Measurements from ENCODE around the gene CAPN10. TPM values are rescaled to one million over a fixed set of nuclear protein-coding genes. Genes with fewer than 3 reads are reported as not detected.
A peak's percentile ranks its signal among the peaks of the same experiment; 100 is the strongest.

CAPN10 gene
- total RNA-seq, 1 donor, result 21.0 TPM

- Histone ChIP-seq H3K79me2 (ENCODE audit: insufficient read depth, low read length) (peaks cover 68% of the 10 kb centered on the region), H3K27me3 (ENCODE audit: insufficient read depth, low read length) (no peaks in the 10 kb centered on the region), H3K4me1 (ENCODE audit: insufficient read depth, low read length) (peaks cover 18% of the 10 kb centered on the region), H3K36me3 (ENCODE audit: insufficient read depth, low read length) (peaks cover 6% of the 10 kb centered on the region), H3K4me2 (ENCODE audit: insufficient read depth, low read length) (no peak overlapping the region), H3K4me3 (ENCODE audit: insufficient read depth, low read length) (no peak overlapping the region), H2AFZ (ENCODE audit: low read length) (no peak overlapping the region), H4K20me1 (ENCODE audit: insufficient read depth, low read length) (peaks cover 45% of the 10 kb centered on the region), H3K9me3 (ENCODE audit: low read depth, low read length) (no peaks in the 10 kb centered on the region), H3K27ac (ENCODE audit: low read depth, low read length) (no peak overlapping the region)
- DNase-seq (ENCODE audit: insufficient read length, low spot score, missing footprints), result peak; percentile 74
- TF ChIP-seq CTCF (IDR thresholded peaks at IDR 0.05; ENCODE audit: extremely low read depth, low read depth, low read length), result no peak
Observed at GRCh38 chr2:240591784-240592183, 5.2 kb downstream of the CAPN10 start.

DNA sequence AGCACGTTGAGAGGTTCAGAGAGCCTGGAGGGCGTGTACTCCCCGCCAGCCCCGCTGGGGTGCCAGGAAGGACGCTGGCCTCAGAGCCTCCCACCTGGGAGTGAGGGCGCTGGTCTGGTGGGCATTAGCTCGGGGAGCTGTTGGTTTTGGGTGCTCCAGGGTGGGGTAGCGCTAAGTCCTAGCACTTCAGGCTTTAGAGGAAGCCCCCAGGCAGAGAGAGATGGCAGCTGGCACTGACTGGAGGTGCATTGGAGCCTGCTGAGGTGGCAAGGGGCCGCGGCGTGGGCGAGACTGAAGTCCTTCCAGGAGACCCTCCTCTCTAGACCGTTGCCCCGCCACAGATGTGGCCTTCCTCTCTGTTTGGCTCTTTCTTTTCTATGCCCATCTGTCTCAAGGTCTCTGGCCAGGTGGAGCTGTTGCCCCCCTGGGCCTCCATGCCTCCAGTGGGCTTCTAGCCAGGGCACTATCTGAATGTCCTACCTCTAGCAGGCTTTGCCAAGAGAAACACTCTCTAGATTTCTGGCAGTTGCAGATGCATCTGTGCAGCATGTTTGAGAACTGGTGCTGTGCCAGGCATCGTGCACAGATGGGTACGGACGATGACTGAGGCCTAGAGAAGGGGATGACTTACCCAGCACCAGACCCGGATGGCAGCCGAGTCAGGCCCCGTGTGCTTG lies 6.6 kb downstream of the CAPN10 start:
- peak; percentile 47 for DNase-seq (ENCODE audit: insufficient read length, low spot score, missing footprints)
- TF ChIP-seq CTCF (IDR thresholded peaks at IDR 0.05; ENCODE audit: extremely low read depth, low read depth, low read length), result no peak
- peaks cover 7% of the 10 kb centered on the region for H3K4me1 ChIP-seq (ENCODE audit: insufficient read depth, low read length)
- H3K36me3 ChIP-seq (ENCODE audit: insufficient read depth, low read length), result peaks cover 6% of the 10 kb centered on the region
- no peak overlapping the region for H2AFZ ChIP-seq (ENCODE audit: low read length)
- no peak overlapping the region for H3K4me3 ChIP-seq (ENCODE audit: insufficient read depth, low read length)
- H4K20me1 ChIP-seq (ENCODE audit: insufficient read depth, low read length), result peaks cover 36% of the 10 kb centered on the region
- no peak overlapping the region for H3K27ac ChIP-seq (ENCODE audit: low read depth, low read length)
- no peaks in the 10 kb centered on the region for H3K27me3 ChIP-seq (ENCODE audit: insufficient read depth, low read length)
- H3K9me3 ChIP-seq (ENCODE audit: low read depth, low read length), result no peaks in the 10 kb centered on the region
- H3K4me2 ChIP-seq (ENCODE audit: insufficient read depth, low read length), result no peak overlapping the region
- H3K79me2 ChIP-seq (ENCODE audit: insufficient read depth, low read length), result peaks cover 54% of the 10 kb centered on the region

DNA sequence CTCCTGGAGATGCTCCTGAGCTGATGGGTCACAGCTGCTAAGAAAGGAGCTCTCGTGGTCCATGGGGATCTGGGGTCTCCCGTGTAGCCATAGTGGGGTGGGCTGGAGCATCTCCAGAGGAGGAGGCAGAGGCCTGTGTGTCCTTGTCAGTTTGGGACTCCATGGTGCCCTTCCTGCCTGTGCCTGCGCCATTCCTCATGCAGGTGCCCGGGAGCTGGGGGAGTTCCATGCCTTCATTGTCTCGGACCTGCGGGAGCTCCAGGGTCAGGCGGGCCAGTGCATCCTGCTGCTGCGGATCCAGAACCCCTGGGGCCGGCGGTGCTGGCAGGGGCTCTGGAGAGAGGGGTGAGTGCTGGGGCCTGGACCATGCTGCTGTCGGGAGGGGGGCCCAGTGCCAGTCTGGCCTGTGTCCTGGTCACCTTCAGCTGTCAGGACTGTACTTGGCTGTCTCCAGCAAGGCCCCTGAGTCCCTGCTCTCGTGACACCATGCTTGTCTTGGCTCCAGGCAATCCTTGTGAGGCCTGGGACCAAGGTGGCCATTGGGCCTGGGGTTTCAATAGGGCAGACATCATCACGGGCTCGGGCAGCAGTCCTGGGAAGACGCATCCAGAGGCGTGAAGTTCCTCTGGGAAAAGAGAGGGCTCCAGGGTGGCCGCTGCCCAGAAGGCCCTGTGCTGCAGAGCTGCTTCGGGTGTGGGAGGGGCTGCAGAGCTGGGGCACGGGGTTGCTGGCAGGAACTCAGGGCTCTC lies 7.3 kb downstream of the CAPN10 start:
- no peak for TF ChIP-seq CTCF (IDR thresholded peaks at IDR 0.05; ENCODE audit: extremely low read depth, low read depth, low read length)
- DNase-seq (ENCODE audit: insufficient read length, low spot score, missing footprints), result peak; percentile 53
- Histone ChIP-seq H3K36me3 (ENCODE audit: insufficient read depth, low read length) (peaks cover 6% of the 10 kb centered on the region), H2AFZ (ENCODE audit: low read length) (no peak overlapping the region), H4K20me1 (ENCODE audit: insufficient read depth, low read length) (peaks cover 30% of the 10 kb centered on the region), H3K27ac (ENCODE audit: low read depth, low read length) (no peak overlapping the region), H3K79me2 (ENCODE audit: insufficient read depth, low read length) (peaks cover 47% of the 10 kb centered on the region), H3K4me3 (ENCODE audit: insufficient read depth, low read length) (no peak overlapping the region), H3K4me2 (ENCODE audit: insufficient read depth, low read length) (no peak overlapping the region), H3K4me1 (ENCODE audit: insufficient read depth, low read length) (peaks cover 6% of the 10 kb centered on the region), H3K27me3 (ENCODE audit: insufficient read depth, low read length) (no peaks in the 10 kb centered on the region), H3K9me3 (ENCODE audit: low read depth, low read length) (no peaks in the 10 kb centered on the region)

Measured in osteoblast (primary cell).